Measurements from ENCODE around the gene DNER.
"Not testable (repeated sequence)": the region's sequence is repeated elsewhere in the genome, so short reads cannot be mapped to it uniquely, and the experiment has no call there.

DNER gene

GRCh38 chr2:229375251-229375650, 339.1 kb downstream of the DNER start:
- DNase-seq (ENCODE audit: low read depth, low spot score) = no peak
- no peak for TF ChIP-seq CTCF (IDR thresholded peaks at IDR 0.05; ENCODE audit: insufficient read depth, low read length, missing control alignments)
- no peak overlapping the region for H3K4me3 ChIP-seq (ENCODE audit: low read depth, low read length)
- ChIA-PET POLR2A (no interaction called here), CTCF (no interaction called here)

DNA sequence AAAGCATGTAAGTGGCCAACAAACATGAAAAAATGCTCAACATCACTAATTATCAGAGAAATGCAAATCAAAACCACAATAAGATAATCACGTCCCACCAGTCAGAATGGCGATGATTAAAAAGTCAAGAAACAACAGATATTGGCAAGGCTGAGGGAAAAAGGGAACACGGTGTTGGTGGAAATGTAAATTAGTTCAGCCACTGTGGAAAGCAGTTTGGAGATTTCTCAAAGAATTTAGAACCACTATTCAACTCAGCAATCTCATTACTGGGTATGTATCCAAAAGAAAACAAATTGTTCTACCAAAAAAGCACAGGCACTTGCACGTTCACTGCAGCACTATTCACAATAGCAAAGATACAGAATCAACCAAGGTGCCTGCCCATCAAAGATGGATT, 341.0 kb downstream of the DNER start:
- POLR2A ChIA-PET; H3K4me3 ChIP-seq (ENCODE audit: low read depth, low read length); CTCF ChIA-PET; DNase-seq (ENCODE audit: low read depth, low spot score): not testable (repeated sequence)

- no peak overlapping the region for H3K4me3 ChIP-seq (ENCODE audit: low read depth, low read length)
- CTCF ChIA-PET = no interaction called here
- no peak for DNase-seq (ENCODE audit: low read depth, low spot score)
- POLR2A ChIA-PET = no interaction called here
- no peak for TF ChIP-seq CTCF (IDR thresholded peaks at IDR 0.05; ENCODE audit: insufficient read depth, low read length, missing control alignments)
These were observed 342.1 kb downstream of the DNER start for GRCh38 chr2:229372207-229372606.

GRCh38 chr2:229371086-229371485, 343.3 kb downstream of the DNER start:
- ChIA-PET CTCF (no interaction called here), POLR2A (no interaction called here)
- no peak for DNase-seq (ENCODE audit: low read depth, low spot score)
- TF ChIP-seq CTCF (IDR thresholded peaks at IDR 0.05; ENCODE audit: insufficient read depth, low read length, missing control alignments) = no peak
- no peak overlapping the region for H3K4me3 ChIP-seq (ENCODE audit: low read depth, low read length)

GRCh38 chr2:229370509-229370908, 343.8 kb downstream of the DNER start:
- H3K4me3 ChIP-seq (ENCODE audit: low read depth, low read length) = no peak overlapping the region
- DNase-seq (ENCODE audit: low read depth, low spot score) = no peak
- TF ChIP-seq CTCF (IDR thresholded peaks at IDR 0.05; ENCODE audit: insufficient read depth, low read length, missing control alignments) = no peak
- ChIA-PET POLR2A (no interaction called here), CTCF (no interaction called here)

GRCh38 chr2:229363185-229363814, 351.1 kb downstream of the DNER start:
- POLR2A ChIA-PET = no interaction called here
- CTCF ChIA-PET = no interaction called here
- no peak overlapping the region for H3K4me3 ChIP-seq (ENCODE audit: low read depth, low read length)
- DNase-seq (ENCODE audit: low read depth, low spot score) = no peak
- no peak for TF ChIP-seq CTCF (IDR thresholded peaks at IDR 0.05; ENCODE audit: insufficient read depth, low read length, missing control alignments)

GRCh38 chr2:229350883-229351282, 363.5 kb downstream of the DNER start:
- ChIA-PET POLR2A (no interaction called here), CTCF (no interaction called here)

More at GRCh38 chr2:229350883-229351282, 363.5 kb downstream of the DNER start:
- H3K4me3 ChIP-seq (ENCODE audit: low read depth, low read length) = no peak overlapping the region
- DNase-seq (ENCODE audit: low read depth, low spot score) = no peak
- TF ChIP-seq CTCF (IDR thresholded peaks at IDR 0.05; ENCODE audit: insufficient read depth, low read length, missing control alignments) = no peak
